ENCODE measurements around the gene PKP2. TPM values are rescaled to one million over a fixed set of nuclear protein-coding genes. Genes with fewer than 3 reads are reported as not detected.
A peak's percentile ranks its signal among the peaks of the same experiment; 100 is the strongest.

Gene PKP2
- total RNA-seq (2014; rRNA removed; shearing (Covaris generic)) = 6.5 and 10.2 TPM in 2 replicates

DNA sequence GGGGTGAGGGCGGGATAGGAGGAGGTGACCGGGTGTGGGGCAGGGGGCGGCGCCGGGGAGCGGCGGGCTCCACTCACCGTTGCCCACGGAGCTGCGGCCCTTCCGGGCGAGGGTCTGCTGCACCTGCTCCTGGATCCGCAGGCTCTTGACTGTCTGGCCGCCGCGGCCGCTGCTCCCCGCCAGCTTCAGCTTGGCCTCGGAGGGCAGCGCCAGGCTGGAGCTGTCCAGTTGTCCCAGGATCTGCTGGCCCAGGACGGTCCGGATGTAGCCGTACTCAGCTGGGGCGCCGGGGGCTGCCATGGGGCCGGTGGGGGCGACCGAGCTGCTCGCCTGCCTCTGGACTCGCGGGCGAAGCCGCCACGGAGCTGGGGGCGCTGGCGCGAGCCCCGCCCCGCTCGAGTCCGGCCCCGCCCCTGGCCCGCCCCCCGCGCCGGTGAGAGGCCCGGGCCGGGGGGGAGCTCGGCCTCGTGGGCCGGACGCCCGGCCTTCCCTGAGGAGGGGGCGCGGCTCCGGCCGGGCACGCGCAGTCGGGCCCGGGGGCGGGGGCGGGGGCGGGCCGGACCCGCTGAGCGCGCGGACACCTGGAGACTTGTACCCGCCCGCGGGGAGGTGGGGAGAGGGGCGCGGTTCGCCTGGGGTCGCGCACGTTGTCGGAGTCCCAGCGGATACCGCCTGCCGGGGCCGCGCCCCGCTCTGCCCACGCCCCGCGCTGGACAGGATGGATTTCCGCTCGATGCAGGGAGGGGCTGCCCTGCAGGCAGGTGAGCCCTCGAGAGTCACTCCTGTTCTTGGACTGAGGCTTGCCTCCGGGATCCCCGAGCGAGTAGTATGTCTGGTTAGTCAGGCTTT, at the start of gene PKP2:
TSS of gene PKP2 (minus strand) at position 346 of the 849 bp plus-strand sequence. CDS start at position 300, 46 bp downstream.
- in situ Hi-C loops (cut with HindIII; ENCODE audit: low sequenced_read_pairs) = no loop called here
- peak; percentile 69 for DNase-seq (ENCODE audit: low spot score)

DNA sequence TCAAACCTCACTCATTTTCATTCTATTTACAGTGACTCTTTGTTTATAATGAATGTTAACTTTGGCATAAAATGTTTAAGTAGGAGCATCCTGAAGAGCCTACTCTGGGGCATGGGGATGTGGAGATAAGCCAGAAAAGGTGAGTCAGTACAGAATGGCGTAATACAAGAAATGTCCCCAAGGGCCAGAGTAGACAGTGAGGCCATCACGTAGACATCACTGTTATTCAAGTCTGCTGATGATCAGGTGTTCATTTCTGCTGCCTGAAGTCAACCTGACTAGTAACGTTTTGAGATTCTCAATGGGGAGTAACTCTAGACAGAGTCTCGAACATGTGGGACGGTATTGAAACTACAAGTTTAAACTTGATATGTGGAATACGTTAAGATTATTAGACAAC, 47.6 kb upstream of the PKP2 start:
- in situ Hi-C loops (cut with HindIII; ENCODE audit: low sequenced_read_pairs) = no loop called here
- DNase-seq (ENCODE audit: low spot score) = no peak

DNA sequence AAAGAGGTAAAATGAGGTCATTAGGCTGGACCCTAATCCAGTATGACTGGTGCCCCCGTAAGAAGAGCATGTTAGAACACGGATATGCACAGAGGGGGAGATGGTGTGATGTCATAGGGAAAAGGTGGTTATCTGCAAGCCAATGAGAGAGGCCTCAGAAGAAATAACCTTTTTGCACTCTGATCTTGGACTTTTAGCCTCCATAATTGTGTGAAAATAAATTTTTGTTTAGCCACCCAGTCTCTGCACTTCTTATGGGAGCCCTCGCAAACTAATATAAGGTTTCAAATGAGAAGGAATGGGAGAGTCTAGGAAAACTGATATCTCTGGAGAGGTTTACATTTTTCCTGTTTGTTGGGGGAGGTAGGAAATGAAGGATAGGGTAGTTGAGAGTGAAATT, 43.2 kb upstream of the PKP2 start:
- in situ Hi-C loops (cut with HindIII; ENCODE audit: low sequenced_read_pairs) = no loop called here
- no peak for DNase-seq (ENCODE audit: low spot score)

DNA sequence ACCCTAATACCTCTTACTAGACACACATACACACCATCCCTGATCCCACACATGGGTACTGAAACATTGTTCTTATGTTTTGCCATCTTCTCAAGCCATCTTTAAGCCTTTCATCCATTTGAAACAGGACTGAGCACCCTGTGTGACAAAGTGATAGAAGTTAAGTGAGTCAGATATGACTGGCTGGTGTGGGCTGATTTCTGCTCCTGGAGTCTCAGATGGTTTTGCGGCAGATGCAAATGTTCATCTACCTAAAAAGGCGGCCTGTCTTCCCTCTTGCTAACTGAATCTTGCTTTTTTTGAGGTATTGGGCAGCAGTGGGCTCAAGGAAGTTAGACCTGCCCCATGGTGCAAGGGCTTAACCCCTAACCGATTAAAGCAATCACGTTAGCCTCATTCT, 30.4 kb upstream of the PKP2 start:
- in situ Hi-C loops (cut with HindIII; ENCODE audit: low sequenced_read_pairs) = no loop called here
- no peak for DNase-seq (ENCODE audit: low spot score)

DNA sequence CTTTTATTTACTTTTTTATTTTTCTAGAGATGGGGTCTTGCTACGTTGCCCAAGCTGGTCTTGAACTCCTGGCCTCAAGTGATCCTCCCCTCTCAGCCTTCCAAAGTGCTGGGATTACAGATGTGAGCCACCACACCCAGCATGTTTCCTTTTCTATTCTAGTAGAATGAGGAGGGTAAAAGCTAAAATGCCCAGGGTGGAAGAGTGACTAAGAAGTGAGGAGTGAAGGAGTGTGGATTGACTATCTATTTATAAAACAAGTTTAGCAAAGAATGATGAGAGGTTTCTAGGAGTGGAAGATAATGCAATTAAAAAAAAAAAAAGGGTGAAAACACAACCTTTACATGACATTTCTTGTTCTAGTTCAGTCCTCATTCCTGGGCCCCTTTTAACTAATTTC, 29.8 kb upstream of the PKP2 start:
- DNase-seq (ENCODE audit: low spot score) = no peak
- in situ Hi-C loops (cut with HindIII; ENCODE audit: low sequenced_read_pairs) = no loop called here

DNA sequence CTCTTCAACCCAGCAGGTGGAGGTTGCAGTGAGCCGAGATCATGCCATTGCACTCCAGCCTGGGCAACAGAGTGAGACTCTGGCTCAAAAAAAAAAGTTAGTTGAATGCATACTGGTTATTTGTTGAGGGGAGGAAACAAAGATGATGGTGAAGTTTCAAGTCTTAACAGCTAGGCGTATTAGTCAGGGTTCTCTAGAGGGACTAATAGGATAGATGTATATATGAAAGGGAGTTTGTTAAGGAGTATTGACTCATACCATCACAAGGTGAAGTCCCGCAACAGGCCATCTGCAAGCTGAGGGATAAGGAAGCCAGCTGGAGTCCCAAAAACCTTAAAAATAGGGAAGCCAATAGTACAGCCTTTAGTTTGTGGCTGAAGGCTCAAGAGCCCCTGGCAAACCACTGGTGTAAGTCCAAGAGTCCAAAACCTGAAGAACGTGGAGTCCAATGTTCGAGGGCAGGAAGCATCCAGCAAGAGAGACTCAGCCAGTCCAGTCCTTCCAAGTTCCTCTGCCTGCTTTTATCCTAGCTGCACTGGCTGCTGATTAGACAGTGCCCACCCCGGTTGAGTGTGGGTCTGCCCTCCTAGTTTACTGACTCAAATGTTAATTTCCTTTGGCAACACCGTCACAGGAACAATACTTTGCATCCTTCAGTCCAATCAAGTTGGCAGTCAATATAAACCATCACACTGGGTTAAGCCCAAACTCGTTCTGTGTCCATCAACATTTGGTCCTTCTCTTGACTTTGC, 26.1 kb upstream of the PKP2 start:
- no peak for DNase-seq (ENCODE audit: low spot score)
- in situ Hi-C loops (cut with HindIII; ENCODE audit: low sequenced_read_pairs) = no loop called here

DNA sequence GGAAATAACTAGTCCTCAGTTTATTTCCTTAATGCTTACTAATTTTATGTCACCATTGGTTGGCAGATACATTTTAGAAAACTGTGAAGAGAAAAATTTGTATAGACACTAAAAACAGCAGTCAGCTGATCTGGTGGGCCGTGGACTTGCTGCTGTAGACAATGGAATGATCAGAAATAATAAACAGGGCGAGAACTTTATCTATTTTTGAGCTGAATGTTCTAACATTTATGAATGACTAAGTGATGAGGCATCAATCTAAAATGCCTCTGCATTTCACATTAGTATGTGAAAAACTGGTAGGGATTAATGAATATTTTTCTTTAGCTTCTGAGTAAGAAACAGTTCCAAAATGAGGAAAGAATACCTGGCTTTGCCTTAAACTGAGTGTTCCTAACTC, 24.8 kb upstream of the PKP2 start:
- in situ Hi-C loops (cut with HindIII; ENCODE audit: low sequenced_read_pairs) = no loop called here
- DNase-seq (ENCODE audit: low spot score) = no peak

DNA sequence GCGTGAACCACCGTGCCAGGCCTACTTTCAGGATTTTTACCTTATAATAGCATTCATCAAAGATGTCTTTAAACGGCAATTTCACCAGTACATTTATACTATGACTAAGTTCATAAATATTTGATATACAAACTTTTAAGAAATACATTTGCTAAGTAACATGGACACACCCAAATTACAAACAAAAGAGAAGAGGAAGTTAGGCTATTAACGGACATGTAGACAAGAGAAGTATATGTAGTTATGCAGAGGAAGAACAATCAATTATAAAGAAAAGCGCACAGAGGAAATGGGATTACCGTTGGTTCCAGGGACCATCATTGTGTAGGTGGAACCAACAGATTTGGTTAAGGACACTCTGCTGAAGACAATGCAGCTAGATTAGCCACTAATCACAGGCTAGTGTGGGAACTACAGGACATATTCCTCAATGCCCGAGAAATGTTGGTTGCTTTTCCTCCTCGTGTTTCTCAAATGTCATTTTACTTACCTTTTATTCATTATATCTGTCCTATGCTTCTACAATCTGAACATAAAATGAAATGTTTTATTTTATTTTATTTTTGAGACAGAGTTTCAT, 24.0 kb upstream of the PKP2 start:
- DNase-seq (ENCODE audit: low spot score) = no peak
- in situ Hi-C loops (cut with HindIII; ENCODE audit: low sequenced_read_pairs) = no loop called here

DNA sequence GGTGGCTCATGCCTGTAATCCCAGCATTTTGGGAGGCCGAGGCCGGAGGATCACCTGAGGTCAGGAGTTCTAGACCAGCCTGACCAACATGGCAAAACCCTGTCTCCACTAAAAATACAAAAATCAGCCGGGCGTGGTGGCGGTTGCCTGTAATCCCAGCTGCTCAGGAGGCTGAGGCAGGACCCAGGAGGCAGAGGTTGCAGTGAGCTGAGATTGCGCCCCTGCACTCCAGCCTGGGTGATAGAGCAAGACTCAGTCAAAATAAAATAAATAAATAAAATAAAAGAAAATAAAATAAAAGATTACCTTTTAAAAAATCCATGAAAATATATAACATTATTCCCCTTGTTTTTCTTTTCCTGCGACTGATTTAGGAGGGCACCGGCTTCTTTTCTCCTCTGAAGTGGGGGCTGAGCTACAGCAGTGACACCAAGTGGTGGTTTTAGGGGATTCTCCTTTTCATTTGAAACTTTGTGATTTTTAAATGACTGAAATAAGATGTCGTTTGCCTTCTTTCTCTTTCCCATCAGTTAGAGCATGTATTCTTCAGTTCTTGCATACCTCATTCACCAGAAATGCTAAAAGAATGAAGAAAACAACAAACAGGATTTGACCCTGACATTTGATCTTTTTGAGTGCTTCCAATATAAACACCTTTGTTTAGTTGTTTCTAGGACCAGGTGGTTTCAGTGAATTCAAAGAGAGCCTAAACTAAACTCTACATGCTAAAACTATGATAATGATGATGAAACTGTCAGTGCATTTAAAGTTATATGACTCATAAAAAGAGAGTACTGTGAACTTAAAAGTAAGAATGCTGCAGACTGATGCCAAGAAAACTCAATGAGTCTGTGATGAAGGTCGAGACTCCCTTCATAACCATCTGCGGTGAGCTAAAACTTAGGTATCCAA, 22.6 kb upstream of the PKP2 start:
- in situ Hi-C loops (cut with HindIII; ENCODE audit: low sequenced_read_pairs) = no loop called here
- DNase-seq (ENCODE audit: low spot score) = peak; percentile 74

DNA sequence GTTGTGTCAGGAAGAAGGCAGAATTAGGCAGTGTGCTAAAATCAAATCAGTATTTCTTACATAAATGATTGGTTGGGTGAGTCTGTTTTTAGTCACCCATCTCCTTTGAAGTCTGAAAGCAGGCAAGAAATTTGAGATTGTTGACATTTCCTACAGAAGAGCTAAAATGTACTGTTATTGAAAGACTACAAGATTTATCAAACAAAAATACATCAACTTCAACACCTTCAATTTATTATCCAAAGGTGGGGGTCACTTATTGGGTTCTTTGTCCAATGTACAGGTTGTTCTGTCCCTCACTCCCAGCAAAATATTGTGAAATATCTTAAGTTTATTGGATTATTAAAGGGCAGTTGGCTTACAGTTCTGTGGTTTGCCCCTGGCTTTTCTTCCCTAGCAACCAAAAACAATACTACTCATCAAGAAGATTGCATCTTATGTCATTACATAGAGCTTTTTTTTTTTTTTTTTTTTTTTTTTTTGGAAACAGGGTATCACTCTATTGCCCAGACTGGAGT, 20.6 kb upstream of the PKP2 start:
- DNase-seq (ENCODE audit: low spot score) = no peak
- in situ Hi-C loops (cut with HindIII; ENCODE audit: low sequenced_read_pairs) = no loop called here

DNA sequence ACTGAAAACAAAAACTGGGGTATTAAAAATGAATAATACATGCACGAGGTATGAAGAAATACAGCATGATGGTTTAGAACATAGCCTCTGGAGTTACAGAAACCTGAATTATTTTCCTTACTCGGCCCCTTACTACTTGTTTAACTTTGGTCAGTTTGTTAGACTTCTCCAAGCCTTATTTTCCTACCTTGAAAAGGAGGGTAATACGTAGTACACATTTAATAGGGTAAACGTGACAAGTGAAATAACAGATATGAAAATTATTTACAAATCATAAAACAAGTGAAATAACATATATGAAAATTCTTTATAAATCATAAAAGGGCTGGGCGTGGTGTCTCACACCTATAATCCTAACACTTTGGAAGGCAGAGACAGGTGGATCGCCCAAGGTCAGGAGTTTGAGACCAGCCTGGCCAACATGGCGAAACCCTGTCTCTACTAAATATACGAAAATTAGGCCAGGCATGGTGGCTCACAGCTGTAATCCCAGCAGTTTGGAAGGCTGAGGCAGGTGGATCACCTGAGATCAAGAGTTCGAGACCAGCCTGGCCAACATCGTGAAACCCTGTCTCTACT, 11.4 kb upstream of the PKP2 start:
- no peak for DNase-seq (ENCODE audit: low spot score)
- in situ Hi-C loops (cut with HindIII; ENCODE audit: low sequenced_read_pairs) = no loop called here

DNA sequence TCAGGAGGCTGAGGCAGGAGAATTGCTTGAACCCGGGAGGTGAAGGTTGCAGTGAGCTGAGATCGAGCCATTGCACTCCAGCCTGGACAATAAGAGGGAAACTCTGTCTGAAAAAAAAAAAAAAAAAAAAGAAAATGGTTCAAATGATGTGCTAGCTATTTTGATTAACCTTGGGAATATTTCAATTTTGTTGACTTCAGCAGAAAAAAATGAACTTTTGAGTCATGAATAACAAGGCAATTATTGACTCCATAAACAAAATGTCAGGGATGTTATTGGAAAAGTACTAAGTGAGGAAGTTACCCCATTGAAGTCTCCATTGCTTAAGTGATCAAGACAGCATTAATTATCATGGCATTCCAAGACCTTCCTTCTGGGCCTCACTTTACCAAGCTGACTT, 10.6 kb upstream of the PKP2 start:
- DNase-seq (ENCODE audit: low spot score) = no peak

DNA sequence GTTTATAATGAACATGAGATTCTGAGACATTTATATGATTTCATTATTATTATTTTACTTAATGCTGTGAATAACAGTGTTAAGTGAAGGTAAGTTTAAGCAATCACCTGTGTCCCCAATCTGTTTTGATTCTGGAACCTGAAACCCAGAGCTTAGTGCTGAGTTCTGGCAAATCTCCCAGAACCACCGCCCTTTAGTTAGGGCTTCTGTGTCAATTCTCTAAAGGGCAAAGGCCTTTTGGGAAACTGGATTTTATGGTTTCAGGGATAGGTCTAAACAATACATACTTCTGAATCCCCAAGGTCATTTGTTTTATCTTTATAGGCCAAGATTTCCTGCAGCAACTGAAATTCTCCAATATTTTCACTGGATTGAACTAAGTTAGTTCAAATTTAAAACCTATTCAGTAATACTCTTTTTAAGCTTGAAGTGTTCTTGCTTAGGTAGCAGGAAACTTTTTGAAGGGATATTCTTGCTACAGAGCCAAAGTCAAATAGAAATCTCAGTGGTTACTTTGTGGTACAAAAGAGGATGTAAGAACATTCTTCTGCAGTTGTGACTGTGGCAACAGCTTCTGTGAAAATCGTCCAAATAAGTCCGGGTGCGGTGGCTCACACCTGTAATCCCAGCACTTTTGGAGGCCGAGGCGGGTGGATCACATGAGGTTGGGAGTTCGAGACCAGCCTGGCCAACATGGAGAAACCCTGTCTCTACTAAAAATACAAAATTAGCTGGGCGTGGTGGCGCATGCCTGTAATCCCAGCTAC, 10.0 kb upstream of the PKP2 start:
- in situ Hi-C loops (cut with HindIII; ENCODE audit: low sequenced_read_pairs) = no loop called here

More for the DNA sequence above, 10.6 kb upstream of the PKP2 start:
- in situ Hi-C loops (cut with HindIII; ENCODE audit: low sequenced_read_pairs) = no loop called here

DNA sequence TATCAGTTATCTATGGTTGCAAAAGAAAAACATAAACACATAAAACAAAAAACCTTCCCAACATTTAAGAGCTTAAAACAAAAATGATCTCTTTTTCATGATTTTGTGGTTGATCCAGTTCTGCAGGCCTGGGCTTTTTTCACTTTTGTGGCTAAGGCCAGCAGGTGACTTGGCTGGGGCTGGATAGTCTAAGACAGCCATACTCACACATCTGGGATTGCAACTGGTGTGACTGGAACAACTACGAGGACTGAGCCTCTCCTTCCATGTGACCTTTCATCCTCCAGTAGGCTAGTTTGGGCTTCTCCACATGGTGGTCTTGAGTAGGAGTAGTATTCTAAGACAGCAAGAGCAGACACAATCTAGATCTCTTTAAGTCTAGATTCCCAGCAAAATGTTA, 7.2 kb upstream of the PKP2 start:
- no peak for DNase-seq (ENCODE audit: low spot score)
- in situ Hi-C loops (cut with HindIII; ENCODE audit: low sequenced_read_pairs) = no loop called here

More for the DNA sequence above, 10.0 kb upstream of the PKP2 start:
- no peak for DNase-seq (ENCODE audit: low spot score)

DNA sequence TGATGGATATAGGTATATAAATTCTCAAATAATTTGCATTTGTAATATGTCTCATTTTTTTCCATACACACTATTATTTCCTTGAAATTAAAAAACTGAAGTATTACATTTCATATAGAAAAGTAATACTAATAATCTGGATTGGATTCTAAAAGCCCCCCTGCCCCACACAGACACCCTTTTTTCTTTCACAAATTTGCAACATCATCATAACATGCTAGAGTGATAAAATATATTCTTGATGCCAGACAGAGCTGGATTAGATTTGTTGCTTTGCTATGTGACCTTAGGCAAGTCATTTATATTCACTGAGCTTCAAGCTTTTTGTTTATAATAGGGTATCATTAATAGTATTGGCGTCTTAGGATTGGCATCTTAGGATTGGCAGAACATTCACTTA, 6.7 kb upstream of the PKP2 start:
- no peak for DNase-seq (ENCODE audit: low spot score)
- in situ Hi-C loops (cut with HindIII; ENCODE audit: low sequenced_read_pairs) = no loop called here

DNA sequence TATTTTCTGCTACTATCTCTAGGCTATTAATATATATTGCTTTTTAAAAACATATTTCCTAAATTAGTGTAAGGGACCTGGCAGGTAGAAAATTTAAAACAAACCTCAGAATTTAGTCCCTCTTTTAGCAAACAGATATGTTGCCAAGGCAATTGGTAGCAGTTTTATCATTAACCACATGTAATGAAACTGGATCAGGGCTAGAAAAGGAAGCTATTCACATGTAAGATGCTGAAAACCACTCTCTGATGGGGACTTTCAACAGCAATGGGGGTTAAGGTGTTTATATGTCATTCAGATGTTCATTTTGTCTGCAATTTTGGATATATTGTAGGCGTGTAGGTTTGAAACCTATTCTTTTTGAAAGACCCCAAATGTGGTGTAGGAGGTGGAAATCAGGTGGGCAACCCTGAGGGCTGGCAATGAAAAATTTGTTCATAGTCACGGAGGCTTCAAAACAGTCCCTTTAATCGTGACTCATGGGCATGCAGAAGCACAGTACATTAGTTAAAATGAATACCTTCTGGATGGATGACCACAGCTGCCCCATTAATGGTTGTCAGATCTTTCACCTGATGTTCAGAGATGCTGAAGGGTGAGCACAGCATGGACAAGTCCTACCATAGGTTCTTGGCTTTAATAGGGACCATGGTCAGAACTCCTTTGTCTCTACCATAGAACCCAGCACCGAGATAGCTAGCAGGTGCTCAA, 5.9 kb upstream of the PKP2 start:
- in situ Hi-C loops (cut with HindIII; ENCODE audit: low sequenced_read_pairs) = no loop called here
- no peak for DNase-seq (ENCODE audit: low spot score)

DNA sequence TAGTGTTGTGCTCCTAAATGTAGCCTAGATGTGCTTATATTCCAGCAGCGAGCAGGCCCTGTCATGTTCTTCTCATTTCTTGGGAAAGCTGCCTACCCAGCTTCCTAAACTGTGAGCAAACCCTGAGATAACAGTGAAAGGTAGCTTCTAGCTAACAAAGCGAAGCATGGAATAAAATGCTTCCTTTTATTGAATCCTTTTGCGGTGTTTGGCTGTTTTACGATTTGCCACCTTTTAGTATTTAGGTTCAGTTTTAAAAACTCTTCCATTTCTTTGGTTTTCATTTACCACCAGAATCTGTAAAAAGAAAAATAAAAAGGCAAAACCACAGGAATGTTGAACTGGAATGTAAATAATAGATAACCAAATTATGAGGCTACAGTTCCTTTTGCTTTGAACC, 5.0 kb upstream of the PKP2 start:
- in situ Hi-C loops (cut with HindIII; ENCODE audit: low sequenced_read_pairs) = no loop called here
- no peak for DNase-seq (ENCODE audit: low spot score)
